HepG2 (cell line): Measurements from ENCODE around the gene MED23. TPM values are rescaled to one million over a fixed set of nuclear protein-coding genes. Genes with fewer than 3 reads are reported as not detected.

Source experiments
- IKZF1 ChIP-seq: fragments of 450-650 bp; IDR thresholded peaks from 2 replicates; pipeline ENCODE4 v1.7.1; 2016
- KDM1A ChIP-seq: IDR thresholded peaks from 2 replicates; pipeline ENCODE4 v1.6.1; 2016; ENCODE audit warnings: missing compliant biosample characterization
- MAFG ChIP-seq: sonication (generic); formaldehyde crosslinking; IDR thresholded peaks from 2 replicates; pipeline ENCODE4 v1.5.1; 2020; ENCODE audit warnings: mild to moderate bottlenecking, missing genetic modification reagents
- NFIB ChIP-seq: sonication (generic); formaldehyde crosslinking; IDR thresholded peaks from 2 replicates; pipeline ENCODE4 v1.9.0; 2021; ENCODE audit warnings: missing genetic modification reagents, mild to moderate bottlenecking, borderline replicate concordance
- PLRG1 ChIP-seq: fragments of 450-650 bp; conservative IDR thresholded peaks from 2 replicates; pipeline ENCODE4 v1.6.1; 2016
- RXRB ChIP-seq: IDR thresholded peaks from 2 replicates; pipeline ENCODE4 v1.6.1; 2016; ENCODE audit warnings: borderline replicate concordance, missing genetic modification reagents, missing compliant biosample characterization
- TCF7L2 ChIP-seq: IDR thresholded peaks from 2 replicates; pipeline ENCODE4 v1.6.1; 2011; ENCODE audit warnings: mild to moderate bottlenecking, low read depth, low read length, moderate library complexity
- ZNF260 ChIP-seq: sonication (generic); formaldehyde crosslinking; IDR thresholded peaks from 2 replicates; pipeline ENCODE4 v1.4.0; 2020; ENCODE audit warnings: missing genetic modification reagents, low read depth, mild to moderate bottlenecking, borderline replicate concordance
- ZNF652 ChIP-seq: IDR thresholded peaks from 2 replicates; pipeline ENCODE4 v1.6.1; 2016; ENCODE audit warnings: low read depth, borderline replicate concordance
- ZNF788 ChIP-seq: sonication (generic); formaldehyde crosslinking; IDR thresholded peaks from 2 replicates; pipeline ENCODE4 v1.5.0; 2020; ENCODE audit warnings: mild to moderate bottlenecking, missing genetic modification reagents, borderline replicate concordance
- polyA plus RNA-seq, 8 experiments: library from polyadenylated mRNA; depleted of rRNA in 3 of 8; stranded (reverse) in 7 of 8; unstranded in 1 of 8; fragments of >200 nt; fragmentation: Illumina TruSeq in 4 of 8; extraction: Trizol in 4 of 8; gene quantifications; 2 replicates each; pipeline versions ENCODE4 v1.2.1 to v1.2.3, GENCODE V29; 2011 to 2016; ENCODE audit warnings: low read depth in 4 of 8, missing spikeins in 1 of 8, mixed read lengths in 1 of 8; ENCODE audit not compliant: insufficient read depth in 1 of 8
- total RNA-seq, 5 experiments: library from RNA; depleted of rRNA; stranded (reverse); fragments of >200 nt; fragmentation: Illumina TruSeq; extraction: Trizol; gene quantifications; 2 replicates each; pipeline ENCODE4 v1.2.3, GENCODE V29; 2016; ENCODE audit warnings: low read depth in 1 of 5
- TF ChIP-seq, protein P1 (sequence below): IDR thresholded peaks from 2 replicates; pipeline ENCODE4 v1.6.1; 2016; ENCODE audit warnings: low read depth, missing genetic modification reagents, missing compliant biosample characterization
- TF ChIP-seq, protein P2 (sequence below): sonication (generic); formaldehyde crosslinking; IDR thresholded peaks from 2 replicates; pipeline ENCODE4 v1.8.0; 2022; ENCODE audit warnings: missing genetic modification reagents, mild to moderate bottlenecking, borderline replicate concordance
- TF ChIP-seq, protein P3 (sequence below): sonication (generic); formaldehyde crosslinking; IDR thresholded peaks from 2 replicates; pipeline ENCODE4 v1.4.0; 2020; ENCODE audit warnings: missing genetic modification reagents
- TF ChIP-seq, protein P4 (sequence below): sonication (generic); formaldehyde crosslinking; IDR thresholded peaks from 2 replicates; pipeline ENCODE4 v1.8.0; 2022; ENCODE audit warnings: low read depth, missing genetic modification reagents
- TF ChIP-seq, protein P5 (sequence below): sonication (generic); IDR thresholded peaks from 2 replicates; pipeline ENCODE4 v1.6.1; 2016; ENCODE audit warnings: low read depth, borderline replicate concordance
- TF ChIP-seq, protein P6 (sequence below): sonication (generic); formaldehyde crosslinking; IDR thresholded peaks from 2 replicates; pipeline ENCODE4 v1.8.1; 2023; ENCODE audit warnings: mild to moderate bottlenecking, missing genetic modification reagents

The MED23 gene
- total and polyA plus RNA-seq, 2 of the 13 experiments (the other 11 are each of a cell fraction or from before 2014, with no cell fraction given): 34.9 to 50.5 TPM

DNA sequence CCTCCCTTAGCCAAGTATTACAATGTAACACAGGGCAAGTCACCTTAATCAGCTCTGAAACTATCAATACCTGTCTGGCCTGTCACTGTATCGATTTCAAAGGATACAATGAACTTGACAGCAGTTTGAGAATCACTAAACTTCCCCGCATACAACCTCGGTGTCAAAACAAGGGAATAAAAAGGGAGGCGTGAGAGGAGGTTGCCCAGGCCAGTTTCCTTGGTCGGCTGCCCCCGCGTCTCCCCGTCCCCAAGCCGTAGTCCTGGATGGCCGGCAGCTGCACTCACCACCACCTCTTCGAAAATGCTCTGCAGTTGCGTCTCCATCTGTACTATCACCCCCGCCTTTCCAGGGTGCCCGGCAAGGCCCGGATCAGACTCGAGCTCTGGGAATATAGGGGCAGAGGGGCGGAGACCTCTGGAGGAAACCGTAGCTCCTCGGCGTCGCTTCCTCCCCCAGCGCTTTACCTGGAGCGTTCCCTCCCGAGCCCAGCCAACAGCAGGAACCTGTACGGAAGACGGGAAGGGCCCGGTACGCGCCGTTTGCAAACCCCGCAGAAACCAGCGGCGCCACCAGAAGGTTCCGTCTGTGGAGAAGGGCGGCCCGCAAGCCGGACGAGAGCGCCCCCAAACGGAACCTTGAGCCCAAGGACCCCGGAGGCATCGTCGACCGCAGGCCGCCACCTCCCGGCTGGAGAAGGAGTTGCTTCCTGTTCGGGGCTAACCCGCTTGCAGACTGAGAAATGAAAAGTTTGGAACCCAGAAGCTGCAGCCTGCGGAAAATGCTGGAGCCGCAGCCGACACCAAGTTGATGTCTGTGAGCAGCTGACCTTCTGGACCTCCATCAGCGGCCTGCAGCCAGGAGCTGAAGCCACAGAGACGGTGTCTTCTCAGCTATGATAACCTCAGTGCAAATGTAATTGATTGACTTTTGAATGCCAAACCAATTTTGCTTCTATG is at the start of gene MED23 (continued):
- TF ChIP-seq, protein P1, sequence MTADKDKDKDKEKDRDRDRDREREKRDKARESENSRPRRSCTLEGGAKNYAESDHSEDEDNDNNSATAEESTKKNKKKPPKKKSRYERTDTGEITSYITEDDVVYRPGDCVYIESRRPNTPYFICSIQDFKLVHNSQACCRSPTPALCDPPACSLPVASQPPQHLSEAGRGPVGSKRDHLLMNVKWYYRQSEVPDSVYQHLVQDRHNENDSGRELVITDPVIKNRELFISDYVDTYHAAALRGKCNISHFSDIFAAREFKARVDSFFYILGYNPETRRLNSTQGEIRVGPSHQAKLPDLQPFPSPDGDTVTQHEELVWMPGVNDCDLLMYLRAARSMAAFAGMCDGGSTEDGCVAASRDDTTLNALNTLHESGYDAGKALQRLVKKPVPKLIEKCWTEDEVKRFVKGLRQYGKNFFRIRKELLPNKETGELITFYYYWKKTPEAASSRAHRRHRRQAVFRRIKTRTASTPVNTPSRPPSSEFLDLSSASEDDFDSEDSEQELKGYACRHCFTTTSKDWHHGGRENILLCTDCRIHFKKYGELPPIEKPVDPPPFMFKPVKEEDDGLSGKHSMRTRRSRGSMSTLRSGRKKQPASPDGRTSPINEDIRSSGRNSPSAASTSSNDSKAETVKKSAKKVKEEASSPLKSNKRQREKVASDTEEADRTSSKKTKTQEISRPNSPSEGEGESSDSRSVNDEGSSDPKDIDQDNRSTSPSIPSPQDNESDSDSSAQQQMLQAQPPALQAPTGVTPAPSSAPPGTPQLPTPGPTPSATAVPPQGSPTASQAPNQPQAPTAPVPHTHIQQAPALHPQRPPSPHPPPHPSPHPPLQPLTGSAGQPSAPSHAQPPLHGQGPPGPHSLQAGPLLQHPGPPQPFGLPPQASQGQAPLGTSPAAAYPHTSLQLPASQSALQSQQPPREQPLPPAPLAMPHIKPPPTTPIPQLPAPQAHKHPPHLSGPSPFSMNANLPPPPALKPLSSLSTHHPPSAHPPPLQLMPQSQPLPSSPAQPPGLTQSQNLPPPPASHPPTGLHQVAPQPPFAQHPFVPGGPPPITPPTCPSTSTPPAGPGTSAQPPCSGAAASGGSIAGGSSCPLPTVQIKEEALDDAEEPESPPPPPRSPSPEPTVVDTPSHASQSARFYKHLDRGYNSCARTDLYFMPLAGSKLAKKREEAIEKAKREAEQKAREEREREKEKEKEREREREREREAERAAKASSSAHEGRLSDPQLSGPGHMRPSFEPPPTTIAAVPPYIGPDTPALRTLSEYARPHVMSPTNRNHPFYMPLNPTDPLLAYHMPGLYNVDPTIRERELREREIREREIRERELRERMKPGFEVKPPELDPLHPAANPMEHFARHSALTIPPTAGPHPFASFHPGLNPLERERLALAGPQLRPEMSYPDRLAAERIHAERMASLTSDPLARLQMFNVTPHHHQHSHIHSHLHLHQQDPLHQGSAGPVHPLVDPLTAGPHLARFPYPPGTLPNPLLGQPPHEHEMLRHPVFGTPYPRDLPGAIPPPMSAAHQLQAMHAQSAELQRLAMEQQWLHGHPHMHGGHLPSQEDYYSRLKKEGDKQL (CRISPR knock-in tag): peak; percentile 77; the same call in 1 of the 2 replicates
- no peak for TF ChIP-seq PLRG1
- TF ChIP-seq, protein P2, sequence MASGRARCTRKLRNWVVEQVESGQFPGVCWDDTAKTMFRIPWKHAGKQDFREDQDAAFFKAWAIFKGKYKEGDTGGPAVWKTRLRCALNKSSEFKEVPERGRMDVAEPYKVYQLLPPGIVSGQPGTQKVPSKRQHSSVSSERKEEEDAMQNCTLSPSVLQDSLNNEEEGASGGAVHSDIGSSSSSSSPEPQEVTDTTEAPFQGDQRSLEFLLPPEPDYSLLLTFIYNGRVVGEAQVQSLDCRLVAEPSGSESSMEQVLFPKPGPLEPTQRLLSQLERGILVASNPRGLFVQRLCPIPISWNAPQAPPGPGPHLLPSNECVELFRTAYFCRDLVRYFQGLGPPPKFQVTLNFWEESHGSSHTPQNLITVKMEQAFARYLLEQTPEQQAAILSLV: peak; percentile 100
- TF ChIP-seq TCF7L2: no peak
- no peak for TF ChIP-seq NFIB
- TF ChIP-seq RXRB: peak; percentile 94
- TF ChIP-seq, protein P3, sequence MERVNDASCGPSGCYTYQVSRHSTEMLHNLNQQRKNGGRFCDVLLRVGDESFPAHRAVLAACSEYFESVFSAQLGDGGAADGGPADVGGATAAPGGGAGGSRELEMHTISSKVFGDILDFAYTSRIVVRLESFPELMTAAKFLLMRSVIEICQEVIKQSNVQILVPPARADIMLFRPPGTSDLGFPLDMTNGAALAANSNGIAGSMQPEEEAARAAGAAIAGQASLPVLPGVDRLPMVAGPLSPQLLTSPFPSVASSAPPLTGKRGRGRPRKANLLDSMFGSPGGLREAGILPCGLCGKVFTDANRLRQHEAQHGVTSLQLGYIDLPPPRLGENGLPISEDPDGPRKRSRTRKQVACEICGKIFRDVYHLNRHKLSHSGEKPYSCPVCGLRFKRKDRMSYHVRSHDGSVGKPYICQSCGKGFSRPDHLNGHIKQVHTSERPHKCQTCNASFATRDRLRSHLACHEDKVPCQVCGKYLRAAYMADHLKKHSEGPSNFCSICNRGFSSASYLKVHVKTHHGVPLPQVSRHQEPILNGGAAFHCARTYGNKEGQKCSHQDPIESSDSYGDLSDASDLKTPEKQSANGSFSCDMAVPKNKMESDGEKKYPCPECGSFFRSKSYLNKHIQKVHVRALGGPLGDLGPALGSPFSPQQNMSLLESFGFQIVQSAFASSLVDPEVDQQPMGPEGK (CRISPR knock-in tag): peak; percentile 85
- TF ChIP-seq, protein P4, sequence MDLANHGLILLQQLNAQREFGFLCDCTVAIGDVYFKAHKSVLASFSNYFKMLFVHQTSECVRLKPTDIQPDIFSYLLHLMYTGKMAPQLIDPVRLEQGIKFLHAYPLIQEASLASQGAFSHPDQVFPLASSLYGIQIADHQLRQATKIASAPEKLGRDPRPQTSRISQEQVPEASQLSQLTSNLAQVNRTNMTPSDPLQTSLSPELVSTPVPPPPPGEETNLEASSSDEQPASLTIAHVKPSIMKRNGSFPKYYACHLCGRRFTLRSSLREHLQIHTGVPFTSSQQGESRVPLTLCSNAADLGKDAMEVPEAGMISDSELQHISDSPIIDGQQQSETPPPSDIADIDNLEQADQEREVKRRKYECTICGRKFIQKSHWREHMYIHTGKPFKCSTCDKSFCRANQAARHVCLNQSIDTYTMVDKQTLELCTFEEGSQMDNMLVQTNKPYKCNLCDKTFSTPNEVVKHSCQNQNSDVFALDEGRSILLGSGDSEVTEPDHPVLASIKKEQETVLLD (CRISPR knock-in tag): peak; percentile 84
- no peak for TF ChIP-seq MAFG (CRISPR knock-in tag)
- TF ChIP-seq ZNF788 (CRISPR knock-in tag): peak; percentile 100
- TF ChIP-seq ZNF652: peak; percentile 80
- peak; percentile 90; the same call in 1 of the 2 replicates for TF ChIP-seq ZNF260 (CRISPR knock-in tag)
- peak; percentile 71; the same call in 1 of the 2 replicates for TF ChIP-seq KDM1A (CRISPR knock-in tag)
- TF ChIP-seq, protein P5, sequence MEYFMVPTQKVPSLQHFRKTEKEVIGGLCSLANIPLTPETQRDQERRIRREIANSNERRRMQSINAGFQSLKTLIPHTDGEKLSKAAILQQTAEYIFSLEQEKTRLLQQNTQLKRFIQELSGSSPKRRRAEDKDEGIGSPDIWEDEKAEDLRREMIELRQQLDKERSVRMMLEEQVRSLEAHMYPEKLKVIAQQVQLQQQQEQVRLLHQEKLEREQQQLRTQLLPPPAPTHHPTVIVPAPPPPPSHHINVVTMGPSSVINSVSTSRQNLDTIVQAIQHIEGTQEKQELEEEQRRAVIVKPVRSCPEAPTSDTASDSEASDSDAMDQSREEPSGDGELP: peak; percentile 66
- TF ChIP-seq, protein P6, sequence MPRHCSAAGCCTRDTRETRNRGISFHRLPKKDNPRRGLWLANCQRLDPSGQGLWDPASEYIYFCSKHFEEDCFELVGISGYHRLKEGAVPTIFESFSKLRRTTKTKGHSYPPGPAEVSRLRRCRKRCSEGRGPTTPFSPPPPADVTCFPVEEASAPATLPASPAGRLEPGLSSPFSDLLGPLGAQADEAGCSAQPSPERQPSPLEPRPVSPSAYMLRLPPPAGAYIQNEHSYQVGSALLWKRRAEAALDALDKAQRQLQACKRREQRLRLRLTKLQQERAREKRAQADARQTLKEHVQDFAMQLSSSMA (CRISPR knock-in tag): peak; percentile 99
- TF ChIP-seq IKZF1: no peak
